Suppressor macrophage treated with lipopolysaccharide for 1 hour (primary cell): Measurements from ENCODE around the gene KRTAP1-1.
"Not testable (repeated sequence)": the region's sequence is repeated elsewhere in the genome, so short reads cannot be mapped to it uniquely, and the experiment has no call there.

Experiments used
- DNase-seq, 3 donors: peaks; one replicate each; pipeline ENCODE4 v3.0.0-alpha.2; 2020 to 2022

The KRTAP1-1 gene

GRCh38 chr17:41055130-41055529 is 13.9 kb upstream of the KRTAP1-1 start, which contains the start of gene KRTAP2-2:
Gene KRTAP2-2, minus strand, starts transcription at chr17:41055230. Its CDS starts 19 bp downstream, at chr17:41055211.
- DNase-seq: not testable (repeated sequence)

GRCh38 chr17:41054556-41054955 is 13.3 kb upstream of the KRTAP1-1 start:
- not testable (repeated sequence) for DNase-seq

- no peak for DNase-seq
Observed at GRCh38 chr17:41054025-41054424, 12.8 kb upstream of the KRTAP1-1 start.

GRCh38 chr17:41052566-41052965 is 11.3 kb upstream of the KRTAP1-1 start:
- no peak for DNase-seq

- no peak for DNase-seq
Observed at GRCh38 chr17:41049110-41049509, 7.9 kb upstream of the KRTAP1-1 start.

- DNase-seq: no peak
Observed at GRCh38 chr17:41048441-41048840, 7.2 kb upstream of the KRTAP1-1 start.

GRCh38 chr17:41046735-41047465 is 5.7 kb upstream of the KRTAP1-1 start, which contains the start of gene KRTAP2-1:
Gene KRTAP2-1, minus strand, starts transcription at chr17:41047316. Its CDS starts 49 bp downstream, at chr17:41047267.
- not testable (repeated sequence) for DNase-seq

- DNase-seq: no peak
Observed at GRCh38 chr17:41042953-41043352, 1.7 kb upstream of the KRTAP1-1 start.

- no peak for DNase-seq
Observed at GRCh38 chr17:41037853-41038350, 3.3 kb downstream of the KRTAP1-1 start.

- DNase-seq: not testable (repeated sequence)
Observed at GRCh38 chr17:41034346-41034935, 6.8 kb downstream of the KRTAP1-1 start, which contains the start of gene KRTAP1-3. Gene KRTAP1-3, minus strand, starts transcription at chr17:41034874. Its CDS starts 53 bp downstream, at chr17:41034821.

GRCh38 chr17:41029633-41030245 is 11.5 kb downstream of the KRTAP1-1 start, which contains the start of gene KRTAP1-4:
Gene KRTAP1-4, minus strand, starts transcription at chr17:41030195. Its CDS starts 117 bp downstream, at chr17:41030078.
- DNase-seq: no peak

GRCh38 chr17:41026715-41027471 is 14.4 kb downstream of the KRTAP1-1 start, which contains the start of gene KRTAP1-5:
Gene KRTAP1-5, minus strand, starts transcription at chr17:41027208. Its CDS starts 53 bp downstream, at chr17:41027155.
- DNase-seq: no peak

- no peak for DNase-seq
Observed at GRCh38 chr17:41024697-41025096, 16.6 kb downstream of the KRTAP1-1 start.

GRCh38 chr17:41020336-41020735 is 20.9 kb downstream of the KRTAP1-1 start:
- no peak for DNase-seq

GRCh38 chr17:41019415-41019814 is 21.8 kb downstream of the KRTAP1-1 start:
- DNase-seq: no peak

- DNase-seq: no peak
Observed at GRCh38 chr17:41018541-41018940, 22.7 kb downstream of the KRTAP1-1 start.

GRCh38 chr17:41016578-41017215 is 24.6 kb downstream of the KRTAP1-1 start:
- no peak for DNase-seq

- DNase-seq: no peak
Observed at GRCh38 chr17:41015454-41015853, 25.8 kb downstream of the KRTAP1-1 start.

- DNase-seq: no peak
Observed at GRCh38 chr17:41013606-41014005, 27.6 kb downstream of the KRTAP1-1 start.

- no peak for DNase-seq
Observed at GRCh38 chr17:41013181-41013580, 28.1 kb downstream of the KRTAP1-1 start.

GRCh38 chr17:41012326-41013120 is 28.7 kb downstream of the KRTAP1-1 start:
- no peak for DNase-seq
